CD4-positive, alpha-beta T cell treated with Interleukin-1 beta for 1 hour (primary cell): ENCODE results near the gene COQ7.
A peak's percentile ranks its signal among the peaks of the same experiment; 100 is the strongest.

Experiments
- DNase-seq, 2 donors: peaks; one replicate each; pipeline ENCODE4 v3.0.0-alpha.2; 2020 to 2022

COQ7 gene

DNA sequence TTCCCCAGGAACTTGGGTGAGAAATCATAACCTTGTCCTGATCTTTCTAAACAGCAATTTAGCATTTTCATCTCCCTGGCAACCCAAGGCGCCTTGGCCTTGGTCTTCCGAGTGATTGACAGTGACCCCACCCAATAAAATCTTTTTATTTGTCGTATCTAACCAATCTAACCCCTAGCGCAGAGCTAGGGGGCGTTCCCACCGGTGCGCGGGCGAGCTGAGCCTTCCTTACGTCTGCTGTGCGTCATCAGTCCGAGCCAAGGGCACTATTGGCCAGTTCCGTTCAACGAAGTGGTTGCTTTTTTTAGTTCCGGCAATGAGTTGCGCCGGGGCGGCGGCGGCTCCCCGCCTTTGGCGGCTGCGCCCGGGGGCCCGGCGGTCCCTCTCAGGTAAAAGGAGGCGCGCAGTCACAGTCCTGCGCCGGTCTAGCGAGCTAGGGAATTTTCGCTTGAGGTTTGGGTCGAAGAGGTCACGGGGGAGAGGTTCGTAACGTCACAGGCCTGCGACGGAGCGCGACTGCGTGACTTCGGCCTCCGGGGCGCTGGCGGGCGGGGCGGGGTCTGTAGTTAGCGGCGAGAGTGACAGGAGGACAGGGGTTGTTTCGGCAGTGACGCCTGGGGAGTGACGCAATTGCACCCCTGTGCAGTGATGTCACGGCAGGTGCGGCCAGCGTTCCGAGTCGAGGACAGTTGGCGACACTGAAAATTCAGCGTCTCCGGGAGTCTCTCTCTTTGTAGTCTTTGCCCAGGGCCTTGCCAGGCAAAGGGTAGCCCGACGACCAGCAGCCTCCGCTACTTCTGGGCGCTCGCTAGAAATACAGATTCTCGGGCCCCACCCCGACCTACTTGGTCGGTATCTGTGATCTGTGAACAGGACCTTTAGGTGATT lies at the start of gene COQ7:
Gene COQ7, plus strand, starts transcription at position 266 of the 888 bp plus-strand sequence. Its CDS starts 51 bp downstream, at position 317.
- peak; percentile 99 for DNase-seq

DNA sequence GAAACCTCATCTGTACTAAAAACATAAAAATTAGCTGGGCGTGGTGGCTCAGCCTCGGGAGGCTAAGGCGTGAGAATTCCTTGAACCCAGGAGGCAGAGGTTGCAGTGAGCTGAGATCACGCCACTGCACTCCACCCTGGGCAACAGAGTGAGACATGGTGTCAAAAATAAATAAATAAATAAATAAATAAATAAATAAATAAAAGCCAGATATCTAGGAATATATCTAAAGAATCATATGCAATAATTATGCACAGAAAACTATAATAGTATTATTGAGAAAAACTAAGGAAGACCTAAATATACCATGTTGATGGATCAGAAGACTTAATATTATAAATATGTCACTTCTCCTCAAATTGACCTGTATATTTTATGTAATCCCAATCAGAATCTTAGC lies 46.7 kb upstream of the COQ7 start:
- DNase-seq: no peak

DNA sequence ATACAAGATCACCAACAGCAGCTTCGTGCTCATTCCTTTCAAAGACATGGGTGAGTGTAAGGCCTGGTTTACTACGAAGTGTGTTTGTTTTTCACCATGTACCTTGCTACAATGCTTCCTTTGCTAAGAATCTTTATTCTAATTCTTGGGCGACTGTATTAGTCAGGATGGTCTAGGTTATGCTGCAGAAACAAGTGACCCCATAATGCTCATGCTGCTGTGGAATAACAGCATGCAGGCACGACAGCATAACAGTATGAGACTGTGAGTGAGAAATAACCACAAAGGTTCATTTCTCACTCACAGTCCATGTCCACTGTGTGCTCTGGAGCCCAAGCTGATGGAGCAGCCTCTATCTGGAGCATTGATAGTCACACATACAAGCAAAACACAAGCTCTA lies 45.7 kb upstream of the COQ7 start:
- no peak for DNase-seq

DNA sequence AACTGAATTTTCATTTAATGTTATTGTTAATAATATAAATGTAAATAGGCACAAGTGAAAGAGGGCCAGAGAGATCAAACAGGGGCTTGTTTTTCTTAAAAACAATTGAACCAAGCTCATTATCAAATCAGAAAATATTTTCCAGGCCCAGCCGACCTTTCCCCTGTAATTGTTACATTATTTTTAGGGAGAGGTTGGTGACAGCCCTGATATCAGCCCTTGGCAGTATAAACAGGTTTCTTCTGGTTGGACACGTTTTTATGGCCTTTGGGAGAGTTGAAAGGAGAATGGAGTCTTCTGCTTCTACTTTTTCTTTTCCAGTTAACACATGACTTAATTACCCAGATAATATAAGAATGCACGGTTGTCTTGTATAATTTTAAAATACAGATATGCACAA lies 40.0 kb upstream of the COQ7 start:
- no peak for DNase-seq

DNA sequence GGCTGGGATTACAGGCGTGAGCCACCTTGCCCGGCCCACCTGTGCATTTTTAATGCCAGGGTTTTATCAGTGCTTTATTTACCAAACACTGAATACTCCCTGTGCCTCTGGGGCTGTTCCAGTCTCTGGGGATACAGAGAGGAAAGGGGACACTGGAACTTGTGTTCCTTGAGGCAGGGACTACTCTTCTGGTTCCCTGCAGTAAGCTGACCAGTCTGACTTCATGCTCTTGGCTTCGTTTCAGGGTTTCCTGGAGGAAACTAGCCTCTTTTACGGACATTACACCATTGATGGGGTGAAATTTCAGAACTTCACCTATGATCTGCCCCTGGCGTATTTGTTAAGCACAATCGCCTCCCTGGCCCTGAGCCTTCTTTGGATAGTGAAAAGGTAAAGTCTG lies 37.4 kb upstream of the COQ7 start:
- no peak for DNase-seq

DNA sequence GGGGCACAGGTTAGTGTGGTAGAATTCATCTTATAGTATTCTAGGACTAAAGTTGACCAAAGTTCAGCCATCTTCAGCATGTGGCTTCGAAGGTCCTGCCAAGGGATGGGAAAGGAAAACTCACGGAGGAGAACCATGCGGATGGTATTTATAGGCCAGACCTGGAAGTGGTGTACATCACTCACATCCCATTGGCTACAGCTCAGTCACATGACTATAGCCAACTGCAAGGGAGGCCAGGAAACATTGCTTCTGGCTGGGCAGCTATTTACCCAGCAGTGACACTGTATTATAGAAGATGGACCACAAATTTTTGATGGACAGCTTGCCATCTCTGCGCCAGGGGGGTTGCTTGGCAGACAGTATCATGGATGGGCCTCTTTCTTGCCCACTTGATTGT lies 35.7 kb upstream of the COQ7 start:
- no peak for DNase-seq

DNA sequence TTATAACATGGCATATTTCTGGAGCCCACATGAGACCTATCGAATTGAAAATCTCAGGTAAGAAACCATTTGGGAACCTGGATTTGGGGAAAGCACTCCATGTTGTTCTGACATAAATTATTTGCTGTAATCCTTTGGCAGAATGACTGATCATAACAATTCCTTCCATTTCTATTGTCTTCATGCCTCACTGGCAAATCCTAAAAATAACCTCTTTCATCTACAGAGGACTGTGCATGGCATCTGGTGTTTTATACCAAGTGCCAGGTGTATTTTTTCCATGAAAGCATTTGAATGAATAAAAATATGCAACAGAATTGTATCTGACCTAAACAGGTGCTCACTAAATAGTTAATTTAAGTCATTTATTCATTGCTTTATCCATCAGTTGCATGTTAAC lies 33.7 kb upstream of the COQ7 start:
- no peak for DNase-seq

DNA sequence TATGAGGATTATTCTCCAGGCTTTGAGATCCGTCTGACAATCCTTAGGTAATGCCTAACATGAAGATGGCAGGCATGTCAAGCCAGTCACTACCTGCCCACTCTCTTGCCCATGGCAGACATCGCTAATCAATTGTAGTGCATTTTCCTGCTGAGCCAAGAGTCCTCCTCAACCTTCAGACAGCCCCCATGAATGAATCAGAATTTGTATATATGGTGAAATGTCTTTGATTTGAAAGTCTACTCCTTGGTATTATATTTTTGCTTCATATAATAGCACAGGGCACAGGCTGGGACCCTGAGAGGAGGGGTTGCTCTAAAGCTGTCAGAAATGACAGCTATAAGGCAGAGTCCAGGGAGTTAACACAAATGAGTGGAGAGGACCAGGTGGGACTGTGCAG lies 27.0 kb upstream of the COQ7 start:
- no peak for DNase-seq

DNA sequence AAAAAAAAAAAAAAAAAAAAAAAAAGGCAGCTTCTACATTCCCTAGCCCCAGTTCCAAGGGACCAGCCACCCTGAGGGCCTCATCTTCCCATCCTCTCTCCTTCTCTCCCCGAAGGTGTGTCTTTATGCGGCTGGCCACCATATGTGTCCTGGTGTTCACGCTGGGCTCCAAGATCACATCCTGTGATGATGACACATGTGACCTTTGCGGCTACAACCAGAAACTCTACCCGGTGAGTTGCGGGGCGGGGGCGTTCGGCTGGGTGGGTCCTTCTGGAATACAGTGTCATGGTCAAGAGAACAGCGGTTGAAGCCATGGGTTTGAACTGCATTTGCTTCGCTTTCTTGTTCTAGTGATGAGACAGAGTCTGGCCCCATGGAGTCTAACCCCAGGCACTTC lies 22.6 kb upstream of the COQ7 start:
- no peak for DNase-seq

DNA sequence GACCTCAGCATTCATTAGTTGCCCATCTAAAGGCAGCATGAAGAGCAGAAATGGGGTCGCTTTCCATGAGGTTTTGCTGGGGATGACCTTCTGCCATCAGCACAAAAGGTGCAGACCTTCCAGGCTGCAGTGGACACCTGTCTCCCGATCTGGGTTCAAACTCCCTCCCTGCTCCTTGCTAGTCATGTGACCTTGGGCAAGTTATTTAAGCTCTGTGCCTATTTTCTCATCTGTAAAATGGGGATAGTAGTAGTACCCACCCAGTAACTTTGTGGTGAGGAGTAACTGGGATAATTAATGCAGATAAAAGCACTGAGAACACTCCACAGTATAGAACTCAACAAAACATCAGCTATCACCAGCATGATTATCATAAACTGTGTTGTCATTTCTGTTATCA lies 21.4 kb upstream of the COQ7 start:
- DNase-seq: no peak

DNA sequence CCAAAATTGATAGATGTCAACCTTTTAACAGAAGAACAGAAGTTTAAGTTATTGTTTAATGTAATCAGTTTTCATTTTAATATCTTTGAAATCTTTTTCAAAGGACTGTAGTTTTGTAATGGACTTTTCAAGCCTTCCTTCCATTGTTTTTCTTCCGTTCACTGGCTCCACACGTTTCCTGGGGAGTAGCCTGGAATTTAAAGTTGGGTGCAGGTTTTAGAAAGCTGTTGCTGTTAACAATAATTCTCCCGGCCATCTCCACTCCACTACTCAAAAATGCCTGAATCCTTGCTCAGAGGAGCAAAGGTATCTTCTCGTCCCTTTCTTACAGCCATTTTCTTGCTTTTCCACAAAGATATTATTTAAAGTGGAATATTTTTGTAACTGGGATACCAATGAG lies 4.7 kb upstream of the COQ7 start:
- no peak for DNase-seq

DNA sequence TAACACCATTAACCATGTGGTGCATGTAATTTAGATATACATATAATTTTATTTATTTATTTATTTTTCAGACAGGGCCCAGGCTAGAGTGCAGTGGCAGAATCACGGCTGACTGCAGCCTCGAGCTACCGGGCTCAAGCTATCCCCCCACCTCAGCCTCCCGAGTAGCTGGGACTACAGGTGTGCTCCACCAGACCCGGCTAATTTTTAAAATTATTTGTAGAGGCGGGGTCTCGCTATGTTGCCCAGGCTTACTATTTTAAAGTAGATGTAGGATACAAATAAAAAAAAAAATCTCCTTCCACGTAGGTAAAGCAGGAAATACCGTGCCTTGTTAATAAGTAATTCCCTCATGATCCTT lies 446 bp upstream of the COQ7 start:
- peak in 1 of 2 donors; percentile 2 for DNase-seq

DNA sequence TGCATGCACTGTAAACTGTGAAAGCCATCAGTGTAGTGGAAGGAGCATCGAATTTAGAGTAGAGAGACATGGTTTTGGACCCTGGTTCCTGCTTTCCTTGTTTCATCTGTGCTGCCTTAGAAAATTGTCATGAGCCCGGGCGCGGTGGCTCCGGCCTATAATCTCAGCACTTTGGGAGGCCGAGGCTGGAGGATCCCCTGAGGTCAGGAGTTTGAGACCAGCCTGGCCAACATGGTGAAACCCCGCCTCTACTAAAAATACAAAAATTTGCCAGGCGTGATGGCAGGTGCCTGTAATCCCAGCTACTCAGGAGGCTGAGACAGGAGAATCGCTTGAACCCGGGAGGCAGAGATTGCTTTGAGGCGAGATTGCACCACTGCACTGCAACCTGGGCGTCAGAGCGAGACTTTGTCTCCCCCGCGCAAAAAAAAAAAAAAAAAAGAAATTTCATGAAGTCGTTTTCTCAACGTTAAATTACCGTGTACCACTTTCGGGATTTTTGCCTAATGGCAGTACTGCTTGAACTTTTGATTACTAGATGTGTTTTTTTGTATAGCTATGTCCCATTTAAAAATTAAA lies 912 bp downstream of the COQ7 start:
- DNase-seq: no peak

DNA sequence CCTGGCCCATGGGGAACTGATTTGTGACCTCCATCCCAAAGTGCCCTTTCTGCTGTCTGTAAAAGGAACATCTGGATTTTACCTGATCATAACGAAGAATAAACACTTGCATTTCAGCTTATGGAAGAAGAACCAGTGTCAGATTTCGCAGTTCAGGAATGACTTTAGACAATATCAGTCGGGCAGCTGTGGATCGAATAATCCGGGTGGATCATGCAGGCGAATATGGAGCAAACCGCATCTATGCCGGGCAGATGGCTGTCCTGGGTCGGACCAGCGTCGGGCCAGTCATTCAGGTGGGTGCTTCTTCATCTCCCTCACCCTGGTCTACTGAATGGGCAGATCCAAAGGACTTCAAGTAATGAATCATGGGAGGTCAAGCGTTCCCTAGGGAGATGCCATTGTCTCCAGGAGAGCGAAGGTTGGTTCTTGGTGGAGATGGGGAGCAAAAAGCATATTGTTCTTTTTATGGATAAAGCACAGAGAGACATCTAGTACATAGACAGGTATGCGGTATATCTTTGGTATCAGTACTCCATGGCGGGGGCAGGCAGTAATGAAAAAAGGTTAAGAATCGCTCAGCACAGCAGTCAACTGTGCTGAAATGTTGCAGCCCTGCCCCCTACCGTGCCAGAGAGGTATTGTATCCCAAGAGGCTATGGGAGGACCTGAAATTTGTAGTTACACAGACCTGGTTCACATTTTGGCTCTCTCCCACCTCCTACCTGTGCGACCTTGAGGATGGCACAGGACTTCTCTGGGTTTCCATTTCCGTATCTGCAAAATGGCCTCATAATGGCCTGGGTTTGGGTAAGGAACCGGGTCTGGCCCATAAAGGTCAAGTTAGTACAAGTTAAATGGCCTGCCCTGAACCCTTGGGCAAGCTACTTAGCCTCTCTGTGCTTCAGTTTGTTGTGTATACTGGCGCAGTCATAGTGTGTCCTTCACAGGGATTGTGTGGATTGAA lies 4.7 kb downstream of the COQ7 start:
- peak; percentile 54 to 55 for DNase-seq

DNA sequence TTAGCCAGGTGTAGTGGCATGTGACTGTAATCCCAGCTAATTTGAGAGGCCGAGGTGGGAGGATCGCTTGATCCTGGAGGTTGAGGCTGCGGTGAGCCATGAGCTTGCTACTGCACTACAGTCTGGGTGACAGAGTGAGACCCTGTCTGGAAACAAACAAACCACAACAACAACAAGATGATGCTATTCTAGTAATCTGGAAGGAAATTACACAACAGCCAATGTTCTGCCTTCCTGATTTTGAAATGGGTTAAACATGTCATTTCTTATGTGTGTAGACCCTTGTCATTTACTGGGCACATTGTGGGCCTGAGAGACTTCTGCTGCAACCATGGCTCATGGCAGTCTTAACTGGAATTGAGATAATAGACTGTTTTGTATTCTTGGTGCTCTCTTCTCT lies 5.9 kb downstream of the COQ7 start:
- DNase-seq: no peak

DNA sequence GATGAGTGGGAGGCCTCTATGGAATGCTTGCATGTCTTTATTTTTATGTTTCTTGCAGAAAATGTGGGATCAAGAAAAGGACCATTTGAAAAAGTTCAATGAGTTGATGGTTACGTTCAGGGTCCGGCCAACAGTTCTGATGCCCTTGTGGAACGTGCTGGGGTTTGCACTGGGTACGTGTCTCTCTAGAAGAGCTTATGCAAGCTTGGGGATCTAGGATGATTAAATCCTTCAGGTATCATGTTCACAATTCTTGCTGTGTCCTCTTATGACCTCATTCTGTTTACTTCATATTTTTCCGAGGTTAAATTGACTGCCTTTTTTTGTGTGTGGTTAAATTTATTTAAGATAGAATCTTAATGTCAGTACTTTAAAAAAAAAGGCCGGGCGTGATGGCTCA lies 6.4 kb downstream of the COQ7 start:
- no peak for DNase-seq

DNA sequence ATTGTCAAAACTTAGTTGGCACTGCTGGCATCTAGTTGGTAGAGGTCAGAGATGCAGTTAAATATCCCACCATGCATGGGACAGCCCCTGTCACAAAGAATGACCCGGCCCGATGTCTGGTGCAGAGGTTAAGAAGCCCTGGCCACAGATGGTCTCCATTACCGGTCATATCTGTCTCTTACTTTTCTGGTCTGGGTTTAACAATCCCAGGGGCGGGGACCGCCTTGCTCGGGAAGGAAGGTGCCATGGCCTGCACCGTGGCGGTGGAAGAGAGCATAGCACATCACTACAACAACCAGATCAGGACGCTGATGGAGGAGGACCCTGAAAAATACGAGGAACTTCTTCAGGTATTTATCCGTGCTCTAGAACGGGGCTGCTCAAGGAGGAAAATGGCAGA lies 8.1 kb downstream of the COQ7 start:
- no peak for DNase-seq

DNA sequence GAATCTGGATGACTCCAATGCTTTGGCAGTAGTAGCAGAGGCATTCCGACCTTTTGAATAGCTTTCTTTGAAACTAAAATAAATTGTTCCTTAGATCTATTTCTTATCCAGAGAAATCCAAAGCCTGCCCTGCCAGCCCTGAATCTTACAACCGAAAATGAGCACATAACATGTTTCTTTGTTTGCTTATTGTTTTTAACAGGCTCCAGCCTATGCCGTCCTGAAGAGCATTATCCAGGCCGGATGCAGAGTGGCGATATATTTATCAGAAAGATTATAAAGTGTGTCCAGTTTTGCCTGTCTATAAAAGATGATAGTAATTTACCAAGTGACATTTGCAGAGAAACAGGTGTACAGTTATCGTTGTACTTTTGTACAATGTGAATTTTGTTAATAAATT lies 10.5 kb downstream of the COQ7 start:
- no peak for DNase-seq

DNA sequence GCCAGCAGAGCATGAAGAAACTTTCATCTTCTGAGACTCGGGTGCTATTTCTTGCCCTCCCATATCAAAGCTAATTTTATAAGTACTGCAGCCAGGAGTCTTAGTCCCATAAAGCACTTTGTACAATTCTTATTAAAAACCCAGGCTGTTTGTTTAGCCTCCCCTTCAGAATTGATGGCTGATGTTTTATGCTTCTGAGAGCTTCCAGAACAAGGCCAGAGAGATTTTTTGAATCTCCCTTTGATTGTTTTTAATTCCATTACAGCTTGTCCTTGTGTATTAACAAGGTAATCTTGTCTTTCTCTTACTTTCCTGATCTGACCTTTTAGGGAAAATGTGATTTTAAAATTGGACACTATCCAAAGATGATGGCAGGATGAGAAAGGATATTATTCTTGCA lies 16.3 kb downstream of the COQ7 start:
- no peak for DNase-seq

DNA sequence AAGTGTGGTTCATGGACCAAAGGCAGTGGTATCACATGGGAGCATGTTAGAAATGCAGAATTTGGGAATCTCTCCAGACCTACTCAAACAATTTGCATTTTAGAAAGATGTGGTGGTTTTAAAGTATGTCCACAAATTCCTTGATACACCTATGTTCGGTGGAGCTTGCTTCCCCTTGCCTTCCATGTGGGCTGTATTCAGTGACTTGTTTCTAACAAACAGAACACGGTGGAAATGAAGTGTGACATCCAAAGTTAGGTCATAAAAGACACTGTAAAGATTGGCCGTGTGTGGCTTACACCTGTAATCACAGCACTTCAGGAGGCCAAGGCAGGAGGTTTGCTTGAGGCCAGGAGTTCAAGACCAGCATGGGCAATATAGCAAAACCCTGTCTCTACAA lies 16.7 kb downstream of the COQ7 start:
- DNase-seq: no peak

DNA sequence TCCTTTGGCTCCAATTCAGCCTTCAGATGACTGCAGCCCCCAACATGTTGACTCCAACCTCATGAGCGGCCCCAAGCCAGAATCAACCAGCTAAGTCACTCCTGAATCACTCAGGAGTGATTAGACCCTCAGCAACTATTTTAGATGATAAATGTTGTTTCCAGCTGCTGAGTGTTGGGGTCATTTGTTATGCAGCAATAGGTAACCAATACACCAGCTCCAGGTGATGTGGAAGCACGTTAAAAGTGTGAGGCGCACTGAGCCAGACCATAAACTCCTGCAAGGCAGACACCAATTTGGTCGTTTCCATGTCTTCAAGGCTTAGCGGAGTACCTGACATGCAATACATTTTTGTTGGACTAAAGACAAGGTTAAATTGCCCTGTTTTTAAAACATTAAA lies 17.5 kb downstream of the COQ7 start:
- DNase-seq: no peak

DNA sequence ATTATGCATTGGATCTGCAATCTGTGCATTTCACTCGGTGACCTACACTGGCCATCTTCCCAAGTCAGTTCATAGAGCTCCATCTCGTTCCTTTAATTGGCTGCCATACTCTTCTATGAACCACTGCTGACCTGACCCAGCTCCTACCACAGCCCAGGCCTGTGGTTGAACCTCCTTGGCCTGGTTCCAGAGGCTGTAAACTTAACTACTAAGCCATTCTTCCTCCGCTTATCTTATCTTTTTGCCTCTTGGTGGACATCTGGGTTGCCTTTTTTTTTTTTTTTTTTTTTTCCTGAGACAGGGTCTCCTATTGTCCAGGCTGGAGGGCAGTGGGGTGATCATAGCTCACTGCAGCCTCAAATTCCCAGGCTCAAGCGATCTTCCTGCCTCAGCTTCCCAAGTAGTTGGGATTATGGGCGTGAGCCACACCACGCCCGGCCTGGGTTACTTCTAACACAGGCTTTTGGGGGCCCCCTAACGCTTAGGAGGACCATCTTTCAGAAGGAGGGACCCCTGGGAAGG lies 18.3 kb downstream of the COQ7 start:
- no peak for DNase-seq
